ENCODE measurements around the gene CSNK2A1.

Gene CSNK2A1

DNA sequence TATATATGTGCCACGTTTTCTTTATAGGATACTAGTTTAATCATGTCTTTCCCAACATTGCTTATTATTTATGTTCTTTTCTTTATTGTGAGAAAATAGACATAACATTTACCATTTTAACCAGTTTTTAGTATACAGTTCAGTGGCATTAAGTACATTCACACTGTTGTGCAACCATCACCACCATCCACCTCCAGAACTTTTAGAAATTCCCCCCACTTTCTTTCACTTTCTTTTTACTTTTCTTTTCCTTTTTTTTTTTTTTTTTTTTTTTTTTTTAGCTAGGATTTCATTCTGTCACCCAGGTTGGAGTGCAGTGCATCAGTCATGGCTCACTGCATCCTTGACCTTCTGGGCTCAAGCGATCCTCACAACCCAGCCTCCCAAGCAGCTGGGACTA is 117.0 kb downstream of the CSNK2A1 start:
- TF ChIP-seq, protein P1, sequence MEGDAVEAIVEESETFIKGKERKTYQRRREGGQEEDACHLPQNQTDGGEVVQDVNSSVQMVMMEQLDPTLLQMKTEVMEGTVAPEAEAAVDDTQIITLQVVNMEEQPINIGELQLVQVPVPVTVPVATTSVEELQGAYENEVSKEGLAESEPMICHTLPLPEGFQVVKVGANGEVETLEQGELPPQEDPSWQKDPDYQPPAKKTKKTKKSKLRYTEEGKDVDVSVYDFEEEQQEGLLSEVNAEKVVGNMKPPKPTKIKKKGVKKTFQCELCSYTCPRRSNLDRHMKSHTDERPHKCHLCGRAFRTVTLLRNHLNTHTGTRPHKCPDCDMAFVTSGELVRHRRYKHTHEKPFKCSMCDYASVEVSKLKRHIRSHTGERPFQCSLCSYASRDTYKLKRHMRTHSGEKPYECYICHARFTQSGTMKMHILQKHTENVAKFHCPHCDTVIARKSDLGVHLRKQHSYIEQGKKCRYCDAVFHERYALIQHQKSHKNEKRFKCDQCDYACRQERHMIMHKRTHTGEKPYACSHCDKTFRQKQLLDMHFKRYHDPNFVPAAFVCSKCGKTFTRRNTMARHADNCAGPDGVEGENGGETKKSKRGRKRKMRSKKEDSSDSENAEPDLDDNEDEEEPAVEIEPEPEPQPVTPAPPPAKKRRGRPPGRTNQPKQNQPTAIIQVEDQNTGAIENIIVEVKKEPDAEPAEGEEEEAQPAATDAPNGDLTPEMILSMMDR (IDR thresholded peaks at IDR 0.05; ENCODE audit: poor library complexity, severe bottlenecking) = no peak
- no peaks in the 10 kb centered on the region for H3K9me3 ChIP-seq (ENCODE audit: severe bottlenecking)
- H3K27me3 ChIP-seq (ENCODE audit: insufficient read depth, poor library complexity, severe bottlenecking) = no peaks in the 10 kb centered on the region
- H3K4me1 ChIP-seq (ENCODE audit: insufficient read depth, poor library complexity, severe bottlenecking) = no peaks in the 10 kb centered on the region
- DNase-seq (ENCODE audit: low spot score) = no peak
- no peak overlapping the region for H3K4me3 ChIP-seq (ENCODE audit: severe bottlenecking)
- ATAC-seq (ENCODE audit: low read depth) = no peak
- no peak overlapping the region for H3K27ac ChIP-seq (ENCODE audit: poor library complexity, severe bottlenecking)
- peaks cover 96% of the 10 kb centered on the region for H3K36me3 ChIP-seq (ENCODE audit: low read depth)
